HG02610 (cell line): ENCODE measurements around the gene PREX1.
A peak's percentile ranks its signal among the peaks of the same experiment; 100 is the strongest.
"Not testable (repeated sequence)": the region's sequence is repeated elsewhere in the genome, so short reads cannot be mapped to it uniquely, and the experiment has no call there.

Source experiments
- ATAC-seq: cut with Tn5 transposase; IDR thresholded peaks from one replicate; pipeline ENCODE4 v1.9.1; 2021; ENCODE audit warnings: mild to moderate bottlenecking, moderate library complexity; ENCODE audit not compliant: unreplicated experiment

Gene PREX1

GRCh38 chr20:48849299-48849698 lies 21.5 kb upstream of the PREX1 start:
- no peak for ATAC-seq

- ATAC-seq = no peak
These were observed 19.9 kb upstream of the PREX1 start for GRCh38 chr20:48847498-48848205.

- peak; percentile 89 for ATAC-seq
These were observed 19.0 kb upstream of the PREX1 start for GRCh38 chr20:48846516-48847492.

- no peak for ATAC-seq
These were observed 18.0 kb upstream of the PREX1 start for GRCh38 chr20:48845721-48846306.

- no peak for ATAC-seq
These were observed 17.2 kb upstream of the PREX1 start for GRCh38 chr20:48844996-48845395.

- ATAC-seq = not testable (repeated sequence)
These were observed 16.1 kb upstream of the PREX1 start for GRCh38 chr20:48843896-48844295.

- no peak for ATAC-seq
These were observed 15.4 kb upstream of the PREX1 start for GRCh38 chr20:48843057-48843806.

- ATAC-seq = no peak
These were observed 14.2 kb upstream of the PREX1 start for GRCh38 chr20:48841875-48842529.

GRCh38 chr20:48841196-48841874 lies 13.5 kb upstream of the PREX1 start:
- no peak for ATAC-seq

GRCh38 chr20:48839154-48839917 lies 11.5 kb upstream of the PREX1 start:
- peak; percentile 42 for ATAC-seq

GRCh38 chr20:48837014-48837413 lies 9.2 kb upstream of the PREX1 start:
- no peak for ATAC-seq

- no peak for ATAC-seq
These were observed 7.6 kb upstream of the PREX1 start for GRCh38 chr20:48835390-48835789.

GRCh38 chr20:48834278-48834677 lies 6.5 kb upstream of the PREX1 start:
- no peak for ATAC-seq

GRCh38 chr20:48832405-48832730 lies 4.6 kb upstream of the PREX1 start:
- no peak for ATAC-seq

- no peak for ATAC-seq
These were observed 4.1 kb upstream of the PREX1 start for GRCh38 chr20:48831718-48832404.

- no peak for ATAC-seq
These were observed 3.1 kb upstream of the PREX1 start for GRCh38 chr20:48830826-48831318.

- no peak for ATAC-seq
These were observed 2.1 kb upstream of the PREX1 start for GRCh38 chr20:48829940-48830339.

- no peak for ATAC-seq
These were observed 1.1 kb upstream of the PREX1 start for GRCh38 chr20:48828734-48829460.
